ENCODE results near the gene C6orf47.

The C6orf47 gene

GRCh38 chr6:31661262-31662123, 915 bp upstream of the C6orf47 start:
- DNase-seq (ENCODE audit: low read depth in 2 of 3, low spot score in 2 of 3), result no peak

- no peak for DNase-seq (ENCODE audit: low read depth in 2 of 3, low spot score in 2 of 3)
Observed at GRCh38 chr6:31659649-31660380, 763 bp downstream of the C6orf47 start.

GRCh38 chr6:31658983-31659648, 1.5 kb downstream of the C6orf47 start:
- DNase-seq (ENCODE audit: low read depth in 2 of 3, low spot score in 2 of 3), result no peak

GRCh38 chr6:31658158-31658688, 2.4 kb downstream of the C6orf47 start:
- DNase-seq (ENCODE audit: low read depth in 2 of 3, low spot score in 2 of 3), result no peak

- no peak for DNase-seq (ENCODE audit: low read depth in 2 of 3, low spot score in 2 of 3)
Observed at GRCh38 chr6:31657406-31658157, 3.0 kb downstream of the C6orf47 start.

- no peak for DNase-seq (ENCODE audit: low read depth in 2 of 3, low spot score in 2 of 3)
Observed at GRCh38 chr6:31655349-31656237, 5.0 kb downstream of the C6orf47 start, which contains the start of gene APOM. TSS of gene APOM (plus strand) at chr6:31655894. CDS start at chr6:31655967, 73 bp downstream.

GRCh38 chr6:31654574-31655348, 5.8 kb downstream of the C6orf47 start:
- no peak for DNase-seq (ENCODE audit: low read depth in 2 of 3, low spot score in 2 of 3)

GRCh38 chr6:31652925-31653724, 7.5 kb downstream of the C6orf47 start:
- DNase-seq (ENCODE audit: low read depth in 2 of 3, low spot score in 2 of 3), result no peak

GRCh38 chr6:31651602-31652191, 8.9 kb downstream of the C6orf47 start:
- DNase-seq (ENCODE audit: low read depth in 2 of 3, low spot score in 2 of 3), result no peak

- DNase-seq (ENCODE audit: low read depth in 2 of 3, low spot score in 2 of 3), result no peak
Observed at GRCh38 chr6:31645325-31645724, 15.3 kb downstream of the C6orf47 start.

GRCh38 chr6:31643818-31644454, 16.6 kb downstream of the C6orf47 start:
- DNase-seq (ENCODE audit: low read depth in 2 of 3, low spot score in 2 of 3), result no peak

GRCh38 chr6:31642798-31643570, 17.6 kb downstream of the C6orf47 start:
- no peak for DNase-seq (ENCODE audit: low read depth in 2 of 3, low spot score in 2 of 3)

GRCh38 chr6:31641370-31641769, 19.2 kb downstream of the C6orf47 start:
- no peak for DNase-seq (ENCODE audit: low read depth in 2 of 3, low spot score in 2 of 3)

- no peak for DNase-seq (ENCODE audit: low read depth in 2 of 3, low spot score in 2 of 3)
Observed at GRCh38 chr6:31640612-31641011, 20.0 kb downstream of the C6orf47 start.

- DNase-seq (ENCODE audit: low read depth in 2 of 3, low spot score in 2 of 3), result no peak
Observed at GRCh38 chr6:31639449-31639861, 21.1 kb downstream of the C6orf47 start.

GRCh38 chr6:31639043-31639442, 21.5 kb downstream of the C6orf47 start:
- DNase-seq (ENCODE audit: low read depth in 2 of 3, low spot score in 2 of 3), result no peak

All from activated CD8-positive, alpha-beta memory T cell treated with anti-CD3 and anti-CD28 coated beads for 48 hours (primary cell).